ENCODE data around the gene APOL3.
"Not testable (repeated sequence)": the region's sequence is repeated elsewhere in the genome, so short reads cannot be mapped to it uniquely, and the experiment has no call there.

The APOL3 gene

DNA sequence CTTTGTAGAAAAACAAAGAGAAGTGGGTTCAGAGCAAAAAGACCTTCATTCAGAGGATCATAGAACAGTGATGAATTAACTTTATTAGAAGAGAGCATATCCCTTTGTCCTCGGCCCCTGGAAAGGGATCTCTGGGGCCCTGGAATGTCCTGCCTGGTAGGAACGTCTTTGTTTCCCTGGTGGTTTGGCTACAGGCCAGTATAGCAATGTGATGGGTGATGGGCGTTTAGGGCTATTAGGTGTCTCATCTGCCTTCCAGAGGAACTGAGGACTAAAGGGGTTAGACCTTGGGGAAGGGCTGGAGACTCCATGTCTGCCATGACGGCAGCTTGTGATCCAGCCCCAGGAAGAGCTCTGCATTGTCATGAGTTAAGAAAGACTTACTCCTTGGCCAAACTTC, 32.0 kb upstream of the APOL3 start:
- FAIRE-seq: no peak

DNA sequence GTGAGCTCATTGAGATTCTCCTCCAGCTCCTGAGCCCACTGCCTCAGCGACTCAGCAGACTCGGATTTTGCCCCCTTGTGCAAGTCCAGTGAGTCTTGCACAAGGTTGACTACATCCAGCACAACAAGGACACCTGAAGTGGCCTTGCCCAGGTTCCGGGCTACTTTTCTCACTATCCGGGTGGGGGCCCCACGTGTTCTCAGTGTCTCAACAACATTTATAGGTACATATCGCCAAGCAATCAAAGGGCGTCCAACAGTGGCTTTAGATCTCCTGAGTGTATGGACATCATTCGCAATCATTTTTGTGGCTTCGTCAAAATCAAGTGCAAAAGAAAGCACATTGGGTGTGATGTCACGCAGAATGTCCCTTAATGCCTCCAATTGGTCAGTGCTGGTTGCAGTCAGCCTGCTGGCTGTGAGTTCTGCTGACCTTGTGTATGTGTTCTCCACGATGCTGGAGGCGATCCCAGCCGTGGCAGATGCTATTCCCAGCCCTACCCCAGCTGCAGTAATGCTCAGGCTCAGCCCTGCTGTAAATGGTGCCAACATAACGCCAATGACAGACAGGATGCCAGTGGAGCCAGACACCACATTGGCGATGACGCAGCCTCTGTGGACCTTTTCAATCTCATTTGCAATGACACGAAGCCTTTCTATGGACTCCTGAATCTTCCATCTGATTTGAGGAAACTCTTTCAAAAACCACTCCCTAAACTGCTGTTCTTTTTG, 30.7 kb upstream of the APOL3 start:
- no peak for FAIRE-seq

DNA sequence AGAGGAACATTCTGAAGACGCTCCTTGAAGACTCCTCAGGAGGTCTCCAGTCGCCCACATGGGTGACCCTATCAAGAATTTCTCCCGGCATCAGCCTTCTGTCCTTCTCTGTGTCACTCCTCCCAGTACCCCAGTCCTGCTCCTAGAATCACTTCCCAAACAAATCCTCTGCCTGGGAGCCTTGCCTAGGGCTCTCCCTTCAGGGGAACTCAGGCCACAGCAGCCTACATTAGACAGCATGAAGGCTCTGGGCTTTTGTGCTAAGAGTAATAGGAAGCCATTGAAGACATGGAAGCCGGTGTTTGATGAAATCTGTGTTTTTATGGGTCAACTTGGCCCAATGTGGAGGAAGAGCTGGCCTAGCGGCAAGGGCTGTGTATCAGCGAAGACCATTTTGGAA, 27.3 kb upstream of the APOL3 start:
- FAIRE-seq: not testable (repeated sequence)

DNA sequence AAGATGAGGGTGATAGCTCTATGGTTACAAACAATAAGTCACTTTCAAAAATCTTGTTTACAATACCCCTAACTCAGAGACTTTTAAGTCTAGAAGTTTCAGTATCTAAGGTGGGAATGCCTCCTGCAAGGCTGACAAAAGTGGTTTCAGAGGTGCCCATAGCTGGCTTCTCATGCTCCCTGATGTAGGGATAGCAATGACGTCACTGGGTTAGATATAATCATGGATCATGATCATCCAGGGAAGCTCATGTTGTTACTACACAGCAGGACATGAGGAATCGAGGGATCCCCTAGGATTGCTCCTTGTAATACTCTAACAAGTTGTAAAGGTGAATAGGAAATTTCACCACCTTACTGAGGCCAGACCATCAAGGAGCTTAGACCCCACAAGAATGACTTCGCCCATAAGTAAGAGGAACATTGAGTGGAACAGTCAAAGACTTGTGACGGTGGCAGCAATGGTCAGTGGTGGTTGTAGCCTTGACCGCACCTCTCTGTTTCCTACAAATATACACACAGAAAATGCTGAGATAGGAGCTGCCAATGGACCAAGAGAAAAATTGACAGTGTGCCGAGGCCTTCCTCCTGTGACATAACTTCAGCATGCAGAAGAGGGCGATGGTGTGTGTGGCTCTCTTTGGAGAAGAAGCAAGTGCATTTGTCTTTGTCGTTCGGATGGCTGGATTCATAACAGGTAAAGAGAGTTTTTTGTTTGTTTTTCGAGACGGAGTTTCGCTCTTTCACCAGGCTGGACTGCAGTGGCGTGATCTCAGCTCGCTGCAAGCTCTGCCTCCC, 25.5 kb upstream of the APOL3 start:
- FAIRE-seq: no peak

DNA sequence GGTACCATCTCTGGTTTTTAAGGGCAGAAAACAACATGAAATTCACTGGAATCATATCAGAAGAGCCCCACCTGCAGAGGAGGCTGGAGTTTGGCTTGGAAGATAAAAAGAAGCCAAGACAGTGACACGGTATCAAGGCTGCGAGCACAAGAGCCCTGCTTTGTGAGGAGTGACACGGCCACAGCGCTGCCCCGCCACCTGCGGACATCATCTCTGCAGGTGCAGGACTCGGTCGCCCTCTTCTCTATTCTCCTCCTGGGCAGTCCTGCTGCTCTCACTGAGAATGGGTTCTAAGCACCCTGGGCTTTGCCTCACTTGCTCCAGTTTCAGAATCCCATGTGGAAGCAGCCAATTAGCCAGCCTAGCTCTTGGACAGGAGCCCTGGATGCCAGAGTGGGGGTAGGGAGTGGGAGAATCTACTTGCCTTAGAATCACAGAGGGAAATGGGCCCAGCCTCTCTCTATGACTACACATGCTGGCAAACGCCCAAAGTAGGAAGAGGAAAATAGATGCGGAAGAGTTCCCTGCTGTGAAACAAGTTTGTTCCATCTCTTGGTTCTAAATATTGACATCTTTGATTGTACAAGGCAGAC, 24.0 kb upstream of the APOL3 start:
- FAIRE-seq: no peak

GRCh38 chr22:36183446-36183845, 22.9 kb upstream of the APOL3 start:
- no peak for FAIRE-seq

DNA sequence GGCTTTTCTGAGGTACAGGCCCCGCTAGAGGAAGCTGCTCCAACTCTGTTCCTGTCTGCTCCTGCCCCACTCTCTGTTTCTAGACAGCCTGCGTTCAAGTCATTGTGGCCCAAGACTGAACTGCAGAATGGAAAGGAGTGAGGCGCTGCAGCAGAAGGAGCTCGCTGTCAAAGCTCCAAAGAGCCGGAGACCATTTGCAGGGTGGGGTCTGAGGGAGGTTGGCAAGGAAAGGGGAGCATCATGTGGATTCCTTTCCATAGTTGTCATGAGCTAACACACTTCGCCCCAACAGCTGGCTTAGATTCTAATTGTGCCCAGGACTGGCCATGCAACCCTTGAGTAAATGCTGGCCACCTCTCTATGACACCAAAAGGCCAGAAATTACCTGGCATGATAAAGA, 22.3 kb upstream of the APOL3 start:
- FAIRE-seq: no peak

GRCh38 chr22:36182056-36182455, 21.5 kb upstream of the APOL3 start:
- FAIRE-seq: no peak

- FAIRE-seq: no peak
Observed at GRCh38 chr22:36180928-36181327, 20.4 kb upstream of the APOL3 start.

GRCh38 chr22:36180038-36180880, 19.7 kb upstream of the APOL3 start:
- FAIRE-seq: no peak

- FAIRE-seq: no peak
Observed at GRCh38 chr22:36177160-36177559, 16.6 kb upstream of the APOL3 start.

- no peak for FAIRE-seq
Observed at GRCh38 chr22:36175892-36176291, 15.3 kb upstream of the APOL3 start.

DNA sequence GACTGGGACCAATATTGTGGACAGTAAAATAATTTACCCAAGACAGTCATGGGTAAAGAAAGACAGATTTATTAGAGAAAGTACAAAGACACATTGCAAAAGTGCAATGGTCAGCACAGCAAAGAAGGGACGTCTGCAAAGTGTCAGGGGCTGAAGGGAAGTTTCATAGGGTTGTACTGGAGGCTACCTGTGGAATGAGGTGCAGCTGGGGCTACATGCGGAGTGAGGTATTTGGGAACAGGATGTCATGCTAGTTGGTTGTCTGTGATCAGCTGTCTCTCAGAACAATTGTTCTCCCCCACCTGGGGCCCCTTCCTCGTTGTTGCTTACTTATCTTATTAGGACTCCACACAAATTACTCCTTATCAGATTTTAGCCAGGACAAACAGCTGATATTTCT, 11.4 kb upstream of the APOL3 start:
- no peak for FAIRE-seq

GRCh38 chr22:36166518-36167220, 6.1 kb upstream of the APOL3 start:
- FAIRE-seq: no peak

GRCh38 chr22:36166086-36166485, 5.5 kb upstream of the APOL3 start:
- FAIRE-seq: no peak

DNA sequence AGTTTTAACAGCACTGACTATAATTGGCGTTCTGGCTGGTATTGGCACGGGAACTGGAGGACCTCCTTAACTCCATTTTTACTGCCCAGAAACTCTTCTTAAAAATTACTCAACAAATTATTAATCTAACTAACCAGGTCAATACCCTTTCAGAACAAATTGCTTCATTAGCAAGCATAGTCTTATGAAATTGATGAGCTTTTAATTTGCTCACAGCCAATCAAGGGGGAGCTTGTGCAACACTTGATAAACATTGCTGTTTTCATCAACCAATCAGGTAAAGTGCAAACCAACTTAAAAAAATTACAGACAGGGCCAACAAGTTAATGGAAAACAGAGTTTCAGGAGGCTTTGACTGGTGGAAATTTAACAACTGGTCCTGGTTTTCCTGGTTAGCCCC, 4.6 kb upstream of the APOL3 start:
- no peak for FAIRE-seq

DNA sequence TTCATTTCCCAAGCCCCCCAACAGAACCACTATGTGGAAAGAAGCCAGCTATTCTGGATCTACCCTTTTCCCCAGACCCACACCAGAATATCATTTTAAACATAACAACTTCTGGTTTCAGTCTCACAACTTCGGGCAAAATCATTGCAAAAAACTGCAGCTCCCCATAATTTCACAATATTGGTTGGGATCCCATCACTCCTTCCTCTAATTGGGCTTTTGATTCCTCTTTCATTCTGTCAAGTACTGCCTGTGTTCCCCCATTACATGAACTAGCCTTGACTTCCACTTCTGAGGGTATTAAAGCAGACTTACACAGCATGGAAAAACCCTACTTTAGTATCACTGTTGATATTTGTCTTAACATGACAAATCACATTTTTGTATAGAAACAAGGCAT, 4.1 kb upstream of the APOL3 start:
- FAIRE-seq: no peak

DNA sequence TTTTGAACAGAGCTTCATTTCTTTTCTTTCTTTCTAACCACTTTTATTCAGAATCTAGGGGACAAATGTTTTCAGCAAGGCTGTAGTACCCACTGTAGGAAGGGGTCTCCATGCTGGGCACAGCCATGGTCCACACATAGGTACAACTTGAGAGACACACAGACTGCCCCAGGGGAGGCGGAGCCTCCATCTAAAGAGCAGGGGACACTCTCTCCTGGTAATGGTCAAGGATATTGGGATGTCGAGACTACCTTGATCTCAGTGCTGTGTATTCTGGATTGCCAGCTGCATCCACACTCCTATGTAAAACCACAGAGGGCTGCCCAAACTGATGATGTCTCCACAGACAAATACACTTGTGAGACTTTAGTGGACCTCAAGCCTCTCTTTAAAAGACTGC, 2.9 kb upstream of the APOL3 start:
- no peak for FAIRE-seq

DNA sequence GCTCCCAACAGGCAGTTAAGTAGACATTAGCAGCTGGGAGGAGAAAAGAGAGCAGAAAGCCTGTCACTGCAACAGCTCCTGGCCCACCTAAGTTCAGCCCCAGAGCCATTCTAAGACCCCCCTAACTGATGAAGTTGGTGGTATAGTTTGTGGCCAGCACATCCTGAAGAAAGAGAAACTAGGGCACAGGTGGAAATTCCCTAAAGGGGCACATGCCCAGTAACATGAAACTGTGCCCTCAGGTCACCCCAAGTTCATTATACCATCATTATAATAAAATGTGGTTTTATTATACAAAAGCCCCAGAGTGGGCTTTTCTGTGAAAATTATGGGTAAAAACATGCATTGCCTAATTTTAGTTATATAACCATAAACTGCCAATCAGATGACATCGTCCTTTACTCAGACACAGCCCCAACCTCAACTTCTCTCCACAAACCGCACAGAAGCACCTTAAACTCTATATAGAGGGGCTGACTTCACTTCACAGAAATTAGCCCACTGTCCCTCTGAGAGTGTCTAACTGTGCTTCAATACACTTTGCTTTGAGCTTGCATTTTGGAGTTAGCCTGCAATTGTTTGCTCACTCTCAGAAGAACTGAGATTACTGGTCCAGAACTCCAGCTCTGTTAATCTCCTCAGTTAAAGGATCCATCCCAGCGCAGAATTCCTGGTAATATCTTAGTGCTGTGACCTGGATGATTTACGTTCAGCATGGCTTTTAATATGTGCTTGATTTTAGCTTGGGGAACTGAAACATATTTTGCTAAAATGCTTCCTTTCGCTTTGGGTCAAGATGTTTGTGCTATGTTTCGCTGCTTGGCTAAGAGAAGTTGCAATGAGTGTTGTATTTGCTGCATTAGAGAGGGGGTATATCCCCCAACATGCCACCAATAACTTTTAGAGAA, 1.8 kb upstream of the APOL3 start:
- FAIRE-seq: no peak

- not testable (repeated sequence) for FAIRE-seq
Observed at GRCh38 chr22:36161793-36162126, 1.2 kb upstream of the APOL3 start.
